Smooth muscle cell (in vitro differentiated cells): ENCODE measurements around the gene CHIT1. TPM values are rescaled to one million over a fixed set of nuclear protein-coding genes. Genes with fewer than 3 reads are reported as not detected.
A peak's percentile ranks its signal among the peaks of the same experiment; 100 is the strongest.

Source experiments
- DNase-seq: peaks from one replicate; lab custom pipeline; 2025; ENCODE audit not compliant: unreplicated experiment; lab: John Stamatoyannopoulos, UW
- H2AFZ ChIP-seq: fragments of 200-600 bp; sonication (generic); 2 replicates; pipeline ENCODE4 v1.6.0; 2016; ENCODE audit warnings: antibody characterized with exemption, low read depth, mild to moderate bottlenecking
- H3F3A ChIP-seq: fragments of 200-600 bp; sonication (generic); 2 replicates; pipeline ENCODE4 v1.6.0; 2017; ENCODE audit warnings: antibody characterized with exemption, low read depth
- H3K27ac ChIP-seq: fragments of 200-600 bp; sonication (generic); 2 replicates; pipeline ENCODE4 v1.5.1; 2016; ENCODE audit warnings: low read depth, mild to moderate bottlenecking
- H3K27me3 ChIP-seq: fragments of 200-600 bp; sonication (generic); 2 replicates; pipeline ENCODE4 v1.6.1; 2016; ENCODE audit warnings: low read depth, mild to moderate bottlenecking
- H3K36me3 ChIP-seq: fragments of 200-600 bp; sonication (generic); 2 replicates; pipeline ENCODE4 v1.5.1; 2016; ENCODE audit warnings: low read depth
- H3K4me1 ChIP-seq: fragments of 200-600 bp; sonication (generic); 2 replicates; pipeline ENCODE4 v1.5.1; 2016; ENCODE audit warnings: low read depth
- H3K4me2 ChIP-seq: fragments of 200-600 bp; sonication (generic); 2 replicates; pipeline ENCODE4 v1.6.0; 2016; ENCODE audit warnings: mild to moderate bottlenecking
- H3K4me3 ChIP-seq: fragments of 200-600 bp; sonication (generic); 2 replicates; pipeline ENCODE4 v1.5.1; 2016; ENCODE audit warnings: mild to moderate bottlenecking
- H3K79me2 ChIP-seq: fragments of 200-600 bp; sonication (generic); 2 replicates; pipeline ENCODE4 v1.6.0; 2016; ENCODE audit warnings: low read depth, mild to moderate bottlenecking
- H3K9ac ChIP-seq: fragments of 200-600 bp; sonication (generic); 2 replicates; pipeline ENCODE4 v1.6.0; 2016; ENCODE audit warnings: low read depth
- H3K9me3 ChIP-seq: fragments of 200-600 bp; sonication (generic); replicated peaks from 2 replicates; pipeline ENCODE4 v1.5.1; 2016; ENCODE audit warnings: low read depth
- H4K20me1 ChIP-seq: fragments of 200-600 bp; sonication (generic); 2 replicates; pipeline ENCODE4 v1.6.0; 2016; ENCODE audit warnings: low read depth
- WGBS: methylation state at CpG from one replicate; pipeline ENCODE4 v1.1.7; 2016; ENCODE audit warnings: low lambda C conversion rate; 5-methylcytosine and 5-hydroxymethylcytosine counted together
- polyA plus RNA-seq: library from polyadenylated mRNA; unstranded; fragments of >200 nt; fragmentation: Nextera tagmentation; extraction: Ambion mirVana; gene quantifications from 2 replicates; pipeline ENCODE4 v1.2.1, GENCODE V29; 2016
- total RNA-seq: library from RNA; depleted of rRNA; stranded (reverse); fragments of >200 nt; gene quantifications from 2 replicates; pipeline ENCODE4 v1.2.3, GENCODE V29; 2014
- TF ChIP-seq, protein P1 (sequence below): fragments of 200-600 bp; sonication (generic); IDR thresholded peaks from 2 replicates; pipeline ENCODE4 v1.5.1; 2017; ENCODE audit warnings: borderline replicate concordance, mild to moderate bottlenecking, antibody characterized with exemption; ENCODE audit not compliant: insufficient read depth, poor library complexity, severe bottlenecking

CHIT1 gene
- total and polyA plus RNA-seq, 2 experiments from 2014 or later, result not detected

- Histone ChIP-seq H3K9ac (peak overlapping the region; percentile 65), H3K9me3 (no peaks in the 10 kb centered on the region), H4K20me1 (no peaks in the 10 kb centered on the region), H3F3A (peaks cover 10% of the 10 kb centered on the region), H3K79me2 (no peaks in the 10 kb centered on the region), H3K4me2 (peak overlapping the region; percentile 67), H2AFZ (no peak overlapping the region), H3K4me1 (peaks cover 34% of the 10 kb centered on the region), H3K36me3 (no peaks in the 10 kb centered on the region), H3K27me3 (no peaks in the 10 kb centered on the region), H3K4me3 (no peak overlapping the region), H3K27ac (peak overlapping the region; percentile 88)
- TF ChIP-seq, protein P1, sequence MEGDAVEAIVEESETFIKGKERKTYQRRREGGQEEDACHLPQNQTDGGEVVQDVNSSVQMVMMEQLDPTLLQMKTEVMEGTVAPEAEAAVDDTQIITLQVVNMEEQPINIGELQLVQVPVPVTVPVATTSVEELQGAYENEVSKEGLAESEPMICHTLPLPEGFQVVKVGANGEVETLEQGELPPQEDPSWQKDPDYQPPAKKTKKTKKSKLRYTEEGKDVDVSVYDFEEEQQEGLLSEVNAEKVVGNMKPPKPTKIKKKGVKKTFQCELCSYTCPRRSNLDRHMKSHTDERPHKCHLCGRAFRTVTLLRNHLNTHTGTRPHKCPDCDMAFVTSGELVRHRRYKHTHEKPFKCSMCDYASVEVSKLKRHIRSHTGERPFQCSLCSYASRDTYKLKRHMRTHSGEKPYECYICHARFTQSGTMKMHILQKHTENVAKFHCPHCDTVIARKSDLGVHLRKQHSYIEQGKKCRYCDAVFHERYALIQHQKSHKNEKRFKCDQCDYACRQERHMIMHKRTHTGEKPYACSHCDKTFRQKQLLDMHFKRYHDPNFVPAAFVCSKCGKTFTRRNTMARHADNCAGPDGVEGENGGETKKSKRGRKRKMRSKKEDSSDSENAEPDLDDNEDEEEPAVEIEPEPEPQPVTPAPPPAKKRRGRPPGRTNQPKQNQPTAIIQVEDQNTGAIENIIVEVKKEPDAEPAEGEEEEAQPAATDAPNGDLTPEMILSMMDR, result no peak
- DNase-seq, result no peak
- WGBS, result 23% methylated on average over 9 of the region's 9 CpGs
These were observed 51.9 kb downstream of the CHIT1 start for GRCh38 chr1:203177470-203178039.

DNA sequence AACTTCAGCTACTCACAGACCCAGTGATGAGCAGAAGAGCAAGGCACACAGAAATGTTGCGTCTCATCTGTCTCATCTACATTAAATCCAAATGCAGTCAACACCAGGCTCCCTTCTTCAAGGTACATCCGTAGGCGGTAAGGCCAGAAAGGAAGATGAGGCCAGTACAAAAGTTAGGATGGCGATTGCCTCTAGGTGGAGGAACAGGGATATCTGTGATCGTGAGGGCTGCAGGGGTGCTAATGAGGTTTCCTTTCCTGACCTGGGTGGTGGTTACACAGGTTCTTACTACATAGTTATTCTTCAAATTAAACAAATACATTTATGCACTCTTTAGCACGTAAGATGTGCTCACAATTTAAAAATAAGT is 52.5 kb downstream of the CHIT1 start:
- Histone ChIP-seq H3K36me3 (no peaks in the 10 kb centered on the region), H3K9me3 (no peaks in the 10 kb centered on the region), H3F3A (peaks cover 10% of the 10 kb centered on the region), H3K79me2 (no peaks in the 10 kb centered on the region), H4K20me1 (no peaks in the 10 kb centered on the region), H3K27ac (peak overlapping the region; percentile 88), H3K27me3 (no peaks in the 10 kb centered on the region), H3K9ac (no peak overlapping the region), H3K4me2 (peak overlapping the region; percentile 67), H3K4me1 (peaks cover 29% of the 10 kb centered on the region), H2AFZ (no peak overlapping the region), H3K4me3 (no peak overlapping the region)
- 61% methylated on average over 6 of the region's 6 CpGs for WGBS
- no peak for DNase-seq
- TF ChIP-seq, protein P1, result no peak

DNA sequence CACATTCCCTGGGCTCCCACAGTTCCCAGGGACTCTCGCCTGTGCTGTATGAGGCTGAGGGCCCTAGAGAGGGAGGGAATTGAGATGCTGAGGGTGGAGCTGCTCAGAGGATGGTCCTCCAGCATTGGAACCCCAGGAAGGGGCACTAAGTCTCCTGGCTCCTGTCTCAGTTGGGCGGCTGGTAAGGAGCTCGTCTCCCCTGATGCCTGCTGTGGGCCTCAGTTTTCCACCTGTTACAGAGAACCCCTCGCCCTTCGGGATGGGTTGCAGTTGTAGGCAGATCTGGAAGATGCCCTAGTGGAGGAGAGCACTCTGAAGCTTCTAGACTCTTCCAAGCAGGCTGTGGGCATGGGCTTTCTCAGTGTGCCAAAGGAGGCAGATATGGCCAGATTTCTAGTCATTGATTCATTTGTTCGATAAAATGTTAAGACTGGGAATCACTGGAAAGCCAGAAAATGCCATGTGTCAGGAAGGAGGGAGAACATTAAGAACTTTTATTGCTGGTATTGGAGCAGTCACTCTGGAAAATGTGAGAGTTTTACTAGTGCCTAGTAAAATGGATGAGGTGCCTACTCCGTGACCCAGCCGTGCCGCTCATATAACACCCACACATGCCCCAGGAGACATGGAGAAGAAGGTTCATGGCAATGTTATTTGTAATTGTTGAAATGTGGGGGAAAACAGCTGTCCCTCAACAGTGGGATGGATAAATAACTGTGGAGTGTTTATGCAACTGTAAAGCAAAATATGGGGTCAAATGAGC is 53.0 kb downstream of the CHIT1 start:
- Histone ChIP-seq H3K4me2 (peak overlapping the region; percentile 67), H3K36me3 (no peaks in the 10 kb centered on the region), H4K20me1 (no peaks in the 10 kb centered on the region), H3K4me3 (no peak overlapping the region), H3K27me3 (no peaks in the 10 kb centered on the region), H2AFZ (no peak overlapping the region), H3K9me3 (no peaks in the 10 kb centered on the region), H3K27ac (peak overlapping the region; percentile 88), H3F3A (peaks cover 10% of the 10 kb centered on the region), H3K4me1 (peaks cover 23% of the 10 kb centered on the region), H3K79me2 (no peaks in the 10 kb centered on the region), H3K9ac (no peak overlapping the region)
- WGBS, result 69% methylated on average over 9 of the region's 9 CpGs
- TF ChIP-seq, protein P1, result no peak
- DNase-seq, result no peak
